Panc1 (cell line): ENCODE measurements around the gene TERT. TPM values are rescaled to one million over a fixed set of nuclear protein-coding genes. Genes with fewer than 3 reads are reported as not detected.

Experiments used
- ATAC-seq: fragments of 200-7000 bp; cut with Tn5 transposase; 2 replicates; pipeline ENCODE4 v1.9.1; 2020; ENCODE audit warnings: mild to moderate bottlenecking, moderate library complexity
- BruUV-seq: library from RNA; stranded (reverse); fragments of 400-500 nt; replicated peaks from 2 replicates; lab custom pipeline; 2021; lab: Mats Ljungman, UMichigan
- CTCF ChIA-PET: fragments of 300-600 bp; sonication (Branson Sonifier 250); formaldehyde crosslinking; loops from one replicate; lab custom pipeline; 2022; ENCODE audit warnings: antibody characterized with exemption; lab: Charles Lee
- POLR2A ChIA-PET: fragments of 300-600 bp; sonication (Branson Sonifier 250); formaldehyde crosslinking; loops from one replicate; lab custom pipeline; 2022; ENCODE audit warnings: antibody characterized with exemption; lab: Charles Lee
- DNase-seq: peaks from one replicate; pipeline ENCODE4 v3.0.0-alpha.2; 2010; ENCODE audit warnings: low read depth, low spot score
- H3K27ac ChIP-seq: 2 replicates; pipeline ENCODE4 v1.5.1; 2011; ENCODE audit warnings: mild to moderate bottlenecking, low read length, inconsistent platforms
- H3K27me3 ChIP-seq: fragments of 200-500 bp; sonication (Bioruptor generic); 2 replicates; pipeline ENCODE4 v1.6.0; 2014; ENCODE audit warnings: low read length, inconsistent platforms; ENCODE audit not compliant: control insufficient read depth, insufficient read depth
- H3K36me3 ChIP-seq: fragments of 200-500 bp; sonication (Bioruptor generic); 2 replicates; pipeline ENCODE4 v1.5.1; 2014; ENCODE audit warnings: inconsistent platforms, mild to moderate bottlenecking, low read length, moderate library complexity; ENCODE audit not compliant: control insufficient read depth, insufficient read depth
- H3K4me1 ChIP-seq: 2 replicates; pipeline ENCODE4 v1.5.1; 2011; ENCODE audit warnings: inconsistent platforms, mild to moderate bottlenecking, low read length, moderate library complexity; ENCODE audit not compliant: control insufficient read depth, insufficient read depth
- H3K4me3 ChIP-seq, 2 experiments: 2 replicates each; pipeline ENCODE4 v1.5.1; 2011 to 2012; ENCODE audit warnings: low read depth in 2 of 2, low read length in 2 of 2, mild to moderate bottlenecking in 2 of 2, inconsistent platforms in 1 of 2, moderate library complexity in 1 of 2
- H3K9me3 ChIP-seq: fragments of 200-500 bp; sonication (Bioruptor generic); 2 replicates; pipeline ENCODE4 v1.5.1; 2014; ENCODE audit warnings: low read depth, mild to moderate bottlenecking, inconsistent platforms, low read length, moderate library complexity; ENCODE audit not compliant: control insufficient read depth, insufficient read depth
- CTCF ChIP-seq: fragments of 450-650 bp; IDR thresholded peaks from 2 replicates; pipeline ENCODE4 v1.5.1; 2017; ENCODE audit warnings: mild to moderate bottlenecking
- POLR2AphosphoS5 ChIP-seq: IDR thresholded peaks from 2 replicates; pipeline ENCODE4 v1.6.1; 2012; ENCODE audit warnings: mild to moderate bottlenecking, low read depth, low read length, moderate library complexity
- REST ChIP-seq, 2 experiments: IDR thresholded peaks; 2 replicates each; pipeline ENCODE4 v1.6.1; 2011 to 2012; ENCODE audit warnings: low read depth in 2 of 2, control low read depth in 1 of 2, low read length in 1 of 2, mild to moderate bottlenecking in 1 of 2, moderate library complexity in 1 of 2; ENCODE audit not compliant: insufficient read depth in 1 of 2
- SIN3A ChIP-seq: IDR thresholded peaks from 2 replicates; pipeline ENCODE4 v1.6.1; 2012; ENCODE audit warnings: low read depth, mild to moderate bottlenecking, low read length, moderate library complexity, borderline replicate concordance; ENCODE audit not compliant: insufficient read depth
- TCF7L2 ChIP-seq: IDR thresholded peaks from 2 replicates; pipeline ENCODE4 v1.6.1; 2011; ENCODE audit warnings: mild to moderate bottlenecking, low read depth, low read length, inconsistent platforms
- in situ Hi-C: cut with HindIII; loops from 2 replicates; pipeline ENCODE4 v1.10.0; 2016; ENCODE audit warnings: low sequenced_read_pairs, low pct_unique_long_range_greater_than_20kb
- intact Hi-C: fragments of 100-400 bp; cut with micrococcal nuclease; formaldehyde crosslinking; loops from one replicate; pipeline ENCODE4 v1.10.0; 2022; ENCODE audit not compliant: unreplicated experiment
- total RNA-seq: library from RNA; stranded (reverse); gene quantifications from one replicate; pipeline ENCODE4 v1.2.1, GENCODE V29; 2021; ENCODE audit not compliant: unreplicated experiment

The TERT gene
- total RNA-seq, 1 experiment from 2014 or later, result 8.9 TPM

GRCh38 chr5:1256776-1257175 lies 38.1 kb downstream of the TERT start:
- CTCF ChIA-PET, result no interaction called here
- POLR2A ChIA-PET, result no interaction called here
- ATAC-seq (no peak), DNase-seq (no peak)
- H3K36me3 ChIP-seq, result no peaks in the 10 kb centered on the region
- intact Hi-C loops, result no loop called here
- H3K4me1 ChIP-seq, result no peaks in the 10 kb centered on the region
- no peaks in the 10 kb centered on the region for H3K9me3 ChIP-seq
- in situ Hi-C loops, result no loop called here
- no TSS peak for BruUV-seq
- TF ChIP-seq REST (IDR thresholded peaks at IDR 0.05; ENCODE audit: insufficient read depth in 1 of 2, low read depth in 2 of 2, low read length in 1 of 2), result no peak
- no peak for TF ChIP-seq SIN3A
- H3K27me3 ChIP-seq, result no peaks in the 10 kb centered on the region
- no peak overlapping the region for H3K27ac ChIP-seq
- H3K4me3 ChIP-seq, result no peak overlapping the region

GRCh38 chr5:1255081-1255561 lies 39.7 kb downstream of the TERT start:
- BruUV-seq, result no TSS peak
- no peaks in the 10 kb centered on the region for H3K9me3 ChIP-seq
- TF ChIP-seq POLR2AphosphoS5, result no peak
- TF ChIP-seq CTCF, result no peak
- TF ChIP-seq SIN3A, result no peak
- TF ChIP-seq REST (IDR thresholded peaks at IDR 0.05; ENCODE audit: insufficient read depth in 1 of 2, low read depth in 2 of 2, low read length in 1 of 2), result no peak
- no peak for TF ChIP-seq TCF7L2
- no peak overlapping the region for H3K4me3 ChIP-seq
- H3K36me3 ChIP-seq, result no peaks in the 10 kb centered on the region
- in situ Hi-C loops (no loop called here), intact Hi-C loops (no loop called here)
- no peaks in the 10 kb centered on the region for H3K4me1 ChIP-seq
- ATAC-seq, result no peak
- ChIA-PET CTCF (no interaction called here), POLR2A (no interaction called here)
- H3K27ac ChIP-seq, result no peak overlapping the region
- H3K27me3 ChIP-seq, result no peaks in the 10 kb centered on the region
- DNase-seq, result no peak
